ENCODE results near the gene CDH23.

CDH23 gene

GRCh38 chr10:71611709-71612422 lies 215.1 kb downstream of the CDH23 start:
- DNase-seq = no peak
- in situ Hi-C loops (cut with HindIII; ENCODE audit: low pct_ligation_motif_present, low pct_unique_long_range_greater_than_20kb, low sequenced_read_pairs) = no loop called here

DNA sequence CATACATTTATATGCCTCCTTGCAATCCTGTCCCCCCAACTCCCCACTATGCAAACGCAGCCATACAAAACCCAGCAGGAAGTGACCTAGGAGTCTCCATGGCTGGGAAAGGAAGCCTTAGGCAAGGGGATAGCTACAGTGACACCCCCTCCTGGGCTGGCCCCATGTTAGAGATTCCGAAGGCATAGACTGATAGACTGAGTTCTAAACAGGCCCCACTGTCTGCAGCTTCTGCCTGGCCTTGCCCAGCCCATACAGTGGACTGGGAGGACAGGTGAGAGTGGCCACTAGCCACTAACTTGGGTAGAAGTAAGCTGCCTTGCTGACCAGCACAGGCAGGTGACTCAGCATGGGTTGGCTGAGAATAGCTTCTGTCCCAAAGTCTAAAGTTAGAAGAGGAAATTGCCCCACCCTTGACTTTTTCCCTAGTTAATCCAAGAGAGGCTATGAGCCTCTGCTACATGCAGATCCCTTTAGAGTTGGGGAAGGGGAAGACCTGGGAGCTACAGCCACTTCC lies 216.6 kb downstream of the CDH23 start:
- DNase-seq = no peak
- in situ Hi-C loops (cut with HindIII; ENCODE audit: low pct_ligation_motif_present, low pct_unique_long_range_greater_than_20kb, low sequenced_read_pairs) = no loop called here

- no peak for DNase-seq
- in situ Hi-C loops (cut with HindIII; ENCODE audit: low pct_ligation_motif_present, low pct_unique_long_range_greater_than_20kb, low sequenced_read_pairs) = no loop called here
Measured at GRCh38 chr10:71613877-71614276, 217.2 kb downstream of the CDH23 start.

- in situ Hi-C loops (cut with HindIII; ENCODE audit: low pct_ligation_motif_present, low pct_unique_long_range_greater_than_20kb, low sequenced_read_pairs) = no loop called here
- DNase-seq = no peak
Measured at GRCh38 chr10:71614946-71615345, 218.2 kb downstream of the CDH23 start.

GRCh38 chr10:71615538-71616329 lies 219.0 kb downstream of the CDH23 start:
- in situ Hi-C loops (cut with HindIII; ENCODE audit: low pct_ligation_motif_present, low pct_unique_long_range_greater_than_20kb, low sequenced_read_pairs) = no loop called here
- DNase-seq = no peak

DNA sequence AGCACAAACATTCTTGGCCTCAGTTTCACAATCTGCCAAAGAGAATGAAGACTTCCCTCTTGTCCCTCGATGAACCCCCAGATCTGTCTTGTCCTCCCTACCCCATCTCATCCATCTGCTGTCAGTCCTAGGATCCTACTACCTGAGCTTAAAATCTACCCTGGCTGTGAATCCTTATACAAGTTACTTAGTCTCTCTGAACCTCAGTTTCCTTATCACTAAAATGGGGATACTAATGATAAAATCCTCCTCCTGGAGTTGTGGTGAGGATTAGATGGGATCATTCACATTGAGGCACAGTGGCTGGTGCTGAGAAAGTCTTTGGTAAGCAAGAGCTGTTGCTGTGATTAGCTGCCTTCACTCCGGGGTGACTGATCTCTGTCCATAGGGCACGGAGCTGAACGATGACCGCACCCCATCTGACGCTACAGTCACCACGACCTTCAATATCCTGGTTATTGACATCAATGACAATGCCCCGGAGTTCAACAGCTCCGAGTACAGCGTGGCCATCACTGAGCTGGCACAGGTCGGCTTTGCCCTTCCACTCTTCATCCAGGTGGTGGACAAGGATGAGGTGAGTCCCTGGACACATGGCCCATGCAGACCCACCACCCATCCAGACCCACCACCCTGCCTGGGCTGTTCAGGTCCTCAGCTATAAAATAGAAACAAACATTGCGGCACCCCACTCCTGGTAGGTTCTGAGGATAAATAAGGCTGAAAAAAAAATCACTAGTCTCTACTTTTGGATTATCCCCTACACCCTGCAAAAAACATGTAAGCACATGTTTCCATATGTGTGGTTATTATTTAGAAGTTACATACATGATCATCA lies 220.3 kb downstream of the CDH23 start:
- in situ Hi-C loops (cut with HindIII; ENCODE audit: low pct_ligation_motif_present, low pct_unique_long_range_greater_than_20kb, low sequenced_read_pairs) = no loop called here
- DNase-seq = no peak

DNA sequence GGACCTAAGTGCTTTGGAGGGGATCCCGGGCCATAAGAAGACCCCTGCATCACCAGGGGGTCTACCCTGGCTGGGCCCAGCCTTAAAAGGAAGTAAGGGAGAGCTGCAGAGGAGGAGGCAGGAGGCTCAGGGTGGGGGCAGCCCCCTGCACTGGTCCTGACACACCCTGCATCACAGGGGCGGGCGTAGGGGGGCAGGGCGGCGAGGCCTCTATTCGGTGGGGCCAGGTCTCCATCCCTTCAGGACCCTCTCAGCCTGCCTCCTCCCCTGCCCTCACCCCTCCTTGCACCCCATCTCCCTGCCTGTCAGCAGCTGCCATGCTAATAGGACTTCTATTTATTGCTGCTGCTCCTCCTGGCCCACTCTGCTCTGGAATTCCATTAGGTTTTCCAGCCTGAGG lies 221.5 kb downstream of the CDH23 start:
- in situ Hi-C loops (cut with HindIII; ENCODE audit: low pct_ligation_motif_present, low pct_unique_long_range_greater_than_20kb, low sequenced_read_pairs) = no loop called here
- no peak for DNase-seq

- in situ Hi-C loops (cut with HindIII; ENCODE audit: low pct_ligation_motif_present, low pct_unique_long_range_greater_than_20kb, low sequenced_read_pairs) = no loop called here
- DNase-seq = no peak
Measured at GRCh38 chr10:71618598-71618997, 221.9 kb downstream of the CDH23 start.

- no peak for DNase-seq
- in situ Hi-C loops (cut with HindIII; ENCODE audit: low pct_ligation_motif_present, low pct_unique_long_range_greater_than_20kb, low sequenced_read_pairs) = no loop called here
Measured at GRCh38 chr10:71620642-71621041, 223.9 kb downstream of the CDH23 start.

GRCh38 chr10:71621231-71622153 lies 224.8 kb downstream of the CDH23 start:
- DNase-seq = peak; percentile 10
- in situ Hi-C loops (cut with HindIII; ENCODE audit: low pct_ligation_motif_present, low pct_unique_long_range_greater_than_20kb, low sequenced_read_pairs) = no loop called here

- peak; percentile 71 for DNase-seq
- in situ Hi-C loops (cut with HindIII; ENCODE audit: low pct_ligation_motif_present, low pct_unique_long_range_greater_than_20kb, low sequenced_read_pairs) = no loop called here
Measured at GRCh38 chr10:71622154-71622526, 225.4 kb downstream of the CDH23 start.

DNA sequence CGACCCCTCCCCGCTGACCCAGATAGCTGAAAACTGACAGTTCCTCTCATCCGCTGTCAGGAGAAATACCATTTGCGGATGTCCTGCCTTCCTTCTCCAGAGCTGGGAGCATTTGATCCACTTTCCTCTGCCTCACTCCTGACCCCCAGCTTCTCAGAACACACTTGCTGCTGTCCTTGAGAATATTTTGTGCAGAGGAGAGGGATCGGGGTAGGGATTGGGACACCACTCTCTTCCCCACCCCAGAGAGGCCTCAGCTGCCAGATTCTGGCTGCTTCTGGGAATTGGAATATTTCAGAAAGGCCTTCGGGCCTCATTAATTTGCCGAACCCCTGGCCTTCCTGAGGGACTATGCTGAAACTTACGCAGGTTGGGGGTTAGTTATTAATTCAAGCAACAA lies 225.9 kb downstream of the CDH23 start:
- no peak for DNase-seq
- in situ Hi-C loops (cut with HindIII; ENCODE audit: low pct_ligation_motif_present, low pct_unique_long_range_greater_than_20kb, low sequenced_read_pairs) = no loop called here

GRCh38 chr10:71623098-71623985 lies 226.6 kb downstream of the CDH23 start:
- DNase-seq = peak; percentile 57
- in situ Hi-C loops (cut with HindIII; ENCODE audit: low pct_ligation_motif_present, low pct_unique_long_range_greater_than_20kb, low sequenced_read_pairs) = no loop called here

GRCh38 chr10:71623986-71624291 lies 227.2 kb downstream of the CDH23 start:
- in situ Hi-C loops (cut with HindIII; ENCODE audit: low pct_ligation_motif_present, low pct_unique_long_range_greater_than_20kb, low sequenced_read_pairs) = no loop called here
- DNase-seq = no peak

DNA sequence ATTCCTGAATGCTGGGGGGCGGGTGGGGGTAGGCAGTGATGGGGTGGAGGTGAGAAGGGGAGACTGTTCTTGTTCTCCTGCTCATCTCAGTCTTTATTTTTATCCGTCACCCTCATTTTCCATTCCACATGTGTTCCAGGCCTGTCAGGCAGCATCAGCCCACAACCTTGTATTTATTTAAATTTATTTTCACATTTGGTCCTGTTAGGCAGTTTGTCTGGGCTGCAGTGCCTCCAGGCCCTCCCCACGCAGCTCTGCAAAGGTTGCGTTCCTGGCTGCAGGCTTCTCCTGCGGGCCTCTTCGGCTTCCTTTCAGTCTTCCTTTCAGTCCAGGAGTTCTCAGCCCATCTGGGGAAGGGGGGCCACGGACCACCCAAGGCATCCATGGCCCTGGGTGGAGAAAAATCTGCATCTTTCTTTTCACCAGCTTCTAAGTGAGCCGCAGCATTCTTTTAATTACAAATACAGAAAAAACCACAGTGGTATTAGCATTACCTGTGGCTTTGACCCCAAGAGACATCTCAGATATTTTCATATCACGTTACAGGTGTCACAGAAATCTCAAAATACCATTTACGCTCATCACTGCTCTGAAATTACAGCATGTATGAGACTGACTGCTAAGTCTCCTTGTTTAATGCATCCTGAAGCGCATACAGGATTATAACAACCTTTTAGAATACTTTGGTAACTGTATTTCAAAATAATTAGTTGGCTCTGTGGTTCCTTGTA lies 228.9 kb downstream of the CDH23 start:
- in situ Hi-C loops (cut with HindIII; ENCODE audit: low pct_ligation_motif_present, low pct_unique_long_range_greater_than_20kb, low sequenced_read_pairs) = no loop called here
- DNase-seq = no peak

GRCh38 chr10:71627230-71627939 lies 230.7 kb downstream of the CDH23 start:
- DNase-seq = no peak
- in situ Hi-C loops (cut with HindIII; ENCODE audit: low pct_ligation_motif_present, low pct_unique_long_range_greater_than_20kb, low sequenced_read_pairs) = no loop called here

Measured in ACHN (cell line).